ENCODE data around the gene SIN3A. TPM values are rescaled to one million over a fixed set of nuclear protein-coding genes. Genes with fewer than 3 reads are reported as not detected.
A peak's percentile ranks its signal among the peaks of the same experiment; 100 is the strongest.

SIN3A gene
- total RNA-seq, 1 experiment from 2014 or later, result 24.9 TPM

DNA sequence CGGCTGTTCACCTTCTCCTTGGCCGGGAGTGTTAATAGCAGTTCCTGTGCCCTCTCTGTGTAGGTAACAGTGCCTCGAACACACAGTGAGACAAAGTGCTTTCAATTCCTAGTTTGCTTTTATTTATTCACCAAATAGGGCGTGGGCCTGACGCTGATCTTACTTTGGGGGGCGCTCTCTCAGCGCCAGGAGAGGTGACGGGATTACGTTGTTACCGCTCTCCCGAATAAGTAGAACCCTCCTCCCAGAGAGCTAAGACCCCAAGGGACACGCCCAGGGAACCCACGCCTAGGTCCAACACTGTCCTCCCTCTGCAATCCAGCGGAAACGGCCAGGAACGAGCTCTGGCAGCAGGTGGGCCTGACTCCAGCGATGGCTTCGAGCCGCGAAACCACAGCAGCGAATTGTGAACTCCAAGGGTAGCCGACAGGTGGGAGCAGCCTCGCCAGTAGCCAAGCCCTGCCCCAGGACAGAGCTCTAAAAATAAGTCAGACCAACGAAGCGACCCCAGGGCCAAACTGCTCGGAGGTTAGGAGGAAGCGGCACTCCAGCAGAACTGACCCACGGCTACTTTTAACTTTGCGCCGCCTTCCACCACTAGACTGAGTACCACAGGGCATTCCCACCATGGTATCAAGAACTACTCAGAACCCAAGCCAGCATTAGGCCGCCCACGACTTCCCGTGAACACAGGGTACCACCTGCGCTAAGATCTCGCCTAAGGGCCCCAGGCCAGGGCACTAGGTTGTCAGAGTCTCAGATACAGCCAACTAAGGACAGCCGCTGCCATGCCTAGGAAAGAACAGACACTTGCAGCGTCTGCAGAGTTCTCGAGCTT is 1.6 kb upstream of the SIN3A start:
- CTCF ChIA-PET, result interaction anchor here (0.7 to 1.3 kb wide), 2 partner anchors 85 to 778 kb away, joined by 4 to 7 read pairs; no protein-coding TSS in a partner anchor
- intact Hi-C loops (cut with micrococcal nuclease), result loop anchor here (5.0 kb wide), 1 partner anchor 194 kb away; the partner anchor contains the start of gene SNX33

GRCh38 chr15:75452364-75452864 is 924 bp upstream of the SIN3A start:
- Histone ChIP-seq H3K9me2 (replicated peaks; ENCODE audit: low read length) (no peaks in the 10 kb centered on the region), H2AFZ (ENCODE audit: low read length) (peak overlapping the region; percentile 83), H3K79me2 (ENCODE audit: low read length) (peaks cover 49% of the 10 kb centered on the region), H3K36me3 (ENCODE audit: low read depth, low read length) (peaks cover 3% of the 10 kb centered on the region; the same call in 1 of the 2 replicates), H3K9me3 (ENCODE audit: low read length) (no peaks in the 10 kb centered on the region), H3F3A (ENCODE audit: low read length, unreplicated experiment) (no peaks in the 10 kb centered on the region), H3K27me3 (ENCODE audit: low read length) (no peaks in the 10 kb centered on the region), H3K4me2 (ENCODE audit: low read length) (peak overlapping the region; percentile 95), H4K20me1 (ENCODE audit: low read length) (peaks cover 18% of the 10 kb centered on the region), H3K4me3 (ENCODE audit: low read length) (peak overlapping the region; percentile 73), H3K4me1 (ENCODE audit: insufficient read depth, low read length) (peaks cover 30% of the 10 kb centered on the region), H3K27ac (ENCODE audit: low read length) (peak overlapping the region; percentile 74), H3K9ac (ENCODE audit: low read length) (peak overlapping the region; percentile 83)
- BruUV-seq (replicated peaks), result no TSS peak
- POLR2A ChIA-PET (ENCODE audit: unreplicated experiment), result interaction anchor here (0.6 to 1.4 kb wide), 3 partner anchors 84 to 128 kb away, joined by 4 to 34 read pairs (median 6); partner anchors contain the start of gene MAN2C1
- CTCF ChIA-PET, result no interaction called here
- peak; percentile 84 for DNase-seq
- TF ChIP-seq EZH2phosphoT487 (IDR thresholded peaks at IDR 0.05; ENCODE audit: borderline replicate concordance, low read length), result no peak
- no peak for TF ChIP-seq EZH2 (IDR thresholded peaks at IDR 0.05; ENCODE audit: low read length, unreplicated experiment)
- intact Hi-C loops (cut with micrococcal nuclease), result loop anchor here (5.0 kb wide), 1 partner anchor 195 kb away; the partner anchor contains the start of gene SNX33
- ATAC-seq, result peak; percentile 12

More for the DNA sequence above, 1.6 kb upstream of the SIN3A start:
- ATAC-seq (no peak), DNase-seq (peak; percentile 30)
- Histone ChIP-seq H3K9me2 (replicated peaks; ENCODE audit: low read length) (no peaks in the 10 kb centered on the region), H3F3A (ENCODE audit: low read length, unreplicated experiment) (no peaks in the 10 kb centered on the region), H3K27ac (ENCODE audit: low read length) (peak overlapping the region; percentile 74), H3K4me1 (ENCODE audit: insufficient read depth, low read length) (peaks cover 30% of the 10 kb centered on the region), H3K9ac (ENCODE audit: low read length) (peak overlapping the region; percentile 83), H4K20me1 (ENCODE audit: low read length) (peaks cover 14% of the 10 kb centered on the region), H3K27me3 (ENCODE audit: low read length) (no peaks in the 10 kb centered on the region), H3K4me2 (ENCODE audit: low read length) (peak overlapping the region; percentile 95), H2AFZ (ENCODE audit: low read length) (peak overlapping the region; percentile 83), H3K79me2 (ENCODE audit: low read length) (peaks cover 42% of the 10 kb centered on the region), H3K9me3 (ENCODE audit: low read length) (no peaks in the 10 kb centered on the region), H3K36me3 (ENCODE audit: low read depth, low read length) (no peaks in the 10 kb centered on the region), H3K4me3 (ENCODE audit: low read length) (peak overlapping the region; percentile 73)
- TF ChIP-seq EZH2 (IDR thresholded peaks at IDR 0.05; ENCODE audit: low read length, unreplicated experiment) (no peak), CTCF (conservative IDR thresholded peaks at IDR 0.05; ENCODE audit: low read depth, low read length) (peak; percentile 30; the same call in 1 of the 2 replicates), EZH2phosphoT487 (IDR thresholded peaks at IDR 0.05; ENCODE audit: borderline replicate concordance, low read length) (no peak)
- BruUV-seq (replicated peaks), result TSS peak; percentile 60
- POLR2A ChIA-PET (ENCODE audit: unreplicated experiment), result interaction anchor here (0.6 to 0.9 kb wide), 3 partner anchors 16 to 280 kb away, joined by 3 to 4 read pairs (median 3); no protein-coding TSS in a partner anchor

- peaks cover 8% of the 10 kb centered on the region; the same call in 1 of the 2 replicates for H3K36me3 ChIP-seq (ENCODE audit: low read depth, low read length)
- DNase-seq (no peak), ATAC-seq (no peak)
- peaks cover 22% of the 10 kb centered on the region for H3K4me1 ChIP-seq (ENCODE audit: insufficient read depth, low read length)
- no TSS peak for BruUV-seq (replicated peaks)
- peaks cover 60% of the 10 kb centered on the region for H3K79me2 ChIP-seq (ENCODE audit: low read length)
- ChIA-PET POLR2A (ENCODE audit: unreplicated experiment) (interaction anchor here (0.6 to 1.4 kb wide), 4 partner anchors 83 to 634 kb away, joined by 3 to 34 read pairs (median 20); partner anchors contain the start of genes MAN2C1 and SNUPN), CTCF (interaction anchor here (1.1 kb wide), 1 partner anchor 84 kb away, joined by 6 read pairs; no protein-coding TSS in a partner anchor)
- H3K9me2 ChIP-seq (replicated peaks; ENCODE audit: low read length), result no peaks in the 10 kb centered on the region
- peak overlapping the region; percentile 76 for H3K4me2 ChIP-seq (ENCODE audit: low read length)
- H4K20me1 ChIP-seq (ENCODE audit: low read length), result peaks cover 24% of the 10 kb centered on the region
- TF ChIP-seq EZH2 (IDR thresholded peaks at IDR 0.05; ENCODE audit: low read length, unreplicated experiment), result no peak
- no peak for TF ChIP-seq CTCF (conservative IDR thresholded peaks at IDR 0.05; ENCODE audit: low read depth, low read length)
- TF ChIP-seq EZH2phosphoT487 (IDR thresholded peaks at IDR 0.05; ENCODE audit: borderline replicate concordance, low read length), result no peak
- no peaks in the 10 kb centered on the region for H3K9me3 ChIP-seq (ENCODE audit: low read length)
- intact Hi-C loops (cut with micrococcal nuclease), result loop anchor here (2.0 to 5.0 kb wide), 2 partner anchors 82 to 196 kb away; partner anchors contain the start of genes MAN2C1 and SNX33
- peak overlapping the region; percentile 85 for H3K9ac ChIP-seq (ENCODE audit: low read length)
- peak overlapping the region; percentile 81 for H3K27ac ChIP-seq (ENCODE audit: low read length)
- peak overlapping the region; percentile 80 for H2AFZ ChIP-seq (ENCODE audit: low read length)
- peak overlapping the region; percentile 79 for H3K4me3 ChIP-seq (ENCODE audit: low read length)
- H3F3A ChIP-seq (ENCODE audit: low read length, unreplicated experiment), result no peaks in the 10 kb centered on the region
- no peaks in the 10 kb centered on the region for H3K27me3 ChIP-seq (ENCODE audit: low read length)
These were observed 252 bp downstream of the SIN3A start for GRCh38 chr15:75451202-75451673.

All from PC-3 (cell line).